ENCODE measurements around the gene TDRD9.

The TDRD9 gene

GRCh38 chr14:103894034-103894722, 34.1 kb upstream of the TDRD9 start:
- FAIRE-seq: no peak
- no peak for DNase-seq (ENCODE audit: insufficient read length)
- TF ChIP-seq POLR2AphosphoS5 (IDR thresholded peaks at IDR 0.05; ENCODE audit: low read depth, low read length) (no peak), POLR2A (IDR thresholded peaks at IDR 0.05; ENCODE audit: low read depth, low read length) (no peak), TAF1 (IDR thresholded peaks at IDR 0.05; ENCODE audit: borderline replicate concordance, low read depth, low read length) (no peak)

- no peak for FAIRE-seq
Observed at GRCh38 chr14:103894723-103895059, 33.6 kb upstream of the TDRD9 start.

GRCh38 chr14:103896578-103896977, 31.7 kb upstream of the TDRD9 start:
- DNase-seq (ENCODE audit: insufficient read length): no peak
- peak; percentile 76 for FAIRE-seq
- TF ChIP-seq POLR2AphosphoS5 (IDR thresholded peaks at IDR 0.05; ENCODE audit: low read depth, low read length) (no peak), TAF1 (IDR thresholded peaks at IDR 0.05; ENCODE audit: borderline replicate concordance, low read depth, low read length) (no peak), POLR2A (IDR thresholded peaks at IDR 0.05; ENCODE audit: low read depth, low read length) (no peak)

More at GRCh38 chr14:103894723-103895059, 33.6 kb upstream of the TDRD9 start:
- DNase-seq (ENCODE audit: insufficient read length): no peak
- TF ChIP-seq POLR2A (IDR thresholded peaks at IDR 0.05; ENCODE audit: low read depth, low read length) (no peak), TAF1 (IDR thresholded peaks at IDR 0.05; ENCODE audit: borderline replicate concordance, low read depth, low read length) (no peak), POLR2AphosphoS5 (IDR thresholded peaks at IDR 0.05; ENCODE audit: low read depth, low read length) (no peak)

GRCh38 chr14:103897075-103897947, 30.9 kb upstream of the TDRD9 start:
- TF ChIP-seq TAF1 (IDR thresholded peaks at IDR 0.05; ENCODE audit: borderline replicate concordance, low read depth, low read length) (no peak), POLR2AphosphoS5 (IDR thresholded peaks at IDR 0.05; ENCODE audit: low read depth, low read length) (no peak), POLR2A (IDR thresholded peaks at IDR 0.05; ENCODE audit: low read depth, low read length) (no peak)
- FAIRE-seq: no peak
- DNase-seq (ENCODE audit: insufficient read length): no peak

GRCh38 chr14:103898204-103898603, 30.1 kb upstream of the TDRD9 start:
- TF ChIP-seq POLR2AphosphoS5 (IDR thresholded peaks at IDR 0.05; ENCODE audit: low read depth, low read length) (no peak), TAF1 (IDR thresholded peaks at IDR 0.05; ENCODE audit: borderline replicate concordance, low read depth, low read length) (no peak), POLR2A (IDR thresholded peaks at IDR 0.05; ENCODE audit: low read depth, low read length) (no peak)
- FAIRE-seq: no peak
- no peak for DNase-seq (ENCODE audit: insufficient read length)

DNA sequence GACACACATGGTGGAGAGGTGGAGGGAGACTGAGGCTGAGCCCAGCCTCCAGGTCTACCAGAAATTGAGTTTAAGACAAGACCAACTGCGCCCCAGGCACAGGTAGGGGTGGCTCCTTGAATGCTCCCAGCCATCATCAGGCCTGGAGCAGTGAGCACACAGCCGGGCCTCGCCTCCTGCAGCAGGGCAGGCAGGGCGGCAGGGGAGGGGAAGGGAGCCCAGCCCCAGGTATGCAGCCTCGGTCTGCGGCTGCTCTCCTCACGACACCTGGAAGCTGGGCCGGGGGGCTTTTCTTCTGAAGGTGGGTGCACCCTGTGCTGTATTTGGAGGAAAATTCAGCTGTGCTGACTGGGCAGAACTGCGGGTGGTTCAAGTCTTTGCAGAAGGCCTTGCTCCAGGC, 29.5 kb upstream of the TDRD9 start:
- TF ChIP-seq POLR2A (IDR thresholded peaks at IDR 0.05; ENCODE audit: low read depth, low read length): no peak
- no peak for TF ChIP-seq POLR2AphosphoS5 (IDR thresholded peaks at IDR 0.05; ENCODE audit: low read depth, low read length)
- no peak for TF ChIP-seq TAF1 (IDR thresholded peaks at IDR 0.05; ENCODE audit: borderline replicate concordance, low read depth, low read length)
- FAIRE-seq: no peak
- no peak for DNase-seq (ENCODE audit: insufficient read length)

DNA sequence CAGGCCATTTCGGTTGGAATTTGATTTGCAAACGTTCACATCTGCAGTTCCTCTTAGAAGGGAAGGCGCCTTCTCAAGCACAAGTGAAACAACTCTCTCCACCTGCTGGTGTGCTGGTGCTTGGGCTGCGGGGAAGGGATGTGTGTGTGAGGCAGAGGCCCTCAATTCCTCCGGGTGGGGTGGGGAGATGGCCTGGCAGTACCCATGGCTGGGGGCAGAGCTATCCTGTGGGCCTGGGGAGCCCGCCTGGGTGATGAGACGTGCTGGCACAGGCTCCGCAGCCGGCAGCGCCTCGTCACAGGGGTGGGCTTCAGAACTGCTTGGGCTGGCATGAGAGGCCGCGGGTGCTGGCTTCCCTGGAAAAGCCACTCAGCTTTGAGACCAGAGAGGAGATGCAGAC, 28.9 kb upstream of the TDRD9 start:
- FAIRE-seq (no peak), DNase-seq (ENCODE audit: insufficient read length) (no peak)
- no peak for TF ChIP-seq POLR2AphosphoS5 (IDR thresholded peaks at IDR 0.05; ENCODE audit: low read depth, low read length)
- TF ChIP-seq POLR2A (IDR thresholded peaks at IDR 0.05; ENCODE audit: low read depth, low read length): no peak
- no peak for TF ChIP-seq TAF1 (IDR thresholded peaks at IDR 0.05; ENCODE audit: borderline replicate concordance, low read depth, low read length)

DNA sequence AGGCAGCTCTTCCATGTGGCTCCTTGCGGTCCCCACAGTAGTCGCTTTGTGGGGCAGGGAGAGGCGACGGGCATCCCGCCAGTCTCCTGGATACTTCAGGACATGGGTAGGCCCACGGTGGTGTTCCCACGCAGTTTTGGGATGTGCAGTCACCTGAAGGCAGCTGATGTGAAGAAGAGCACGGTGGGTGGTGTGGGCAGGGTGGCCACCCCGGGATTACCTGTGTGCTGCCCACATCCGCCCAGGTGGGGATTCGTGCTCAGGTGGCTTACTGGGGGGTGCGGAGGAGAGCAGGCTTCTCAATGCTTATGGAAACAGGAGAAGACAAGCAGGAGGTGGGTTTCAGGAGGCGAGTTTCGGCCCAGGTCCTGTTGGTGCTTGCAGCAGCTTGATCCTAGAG, 28.4 kb upstream of the TDRD9 start:
- TF ChIP-seq POLR2AphosphoS5 (IDR thresholded peaks at IDR 0.05; ENCODE audit: low read depth, low read length) (no peak), TAF1 (IDR thresholded peaks at IDR 0.05; ENCODE audit: borderline replicate concordance, low read depth, low read length) (no peak), POLR2A (IDR thresholded peaks at IDR 0.05; ENCODE audit: low read depth, low read length) (no peak)
- FAIRE-seq (no peak), DNase-seq (ENCODE audit: insufficient read length) (no peak)

GRCh38 chr14:103904493-103905107, 23.7 kb upstream of the TDRD9 start:
- FAIRE-seq: no peak
- DNase-seq (ENCODE audit: insufficient read length): no peak
- TF ChIP-seq POLR2A (IDR thresholded peaks at IDR 0.05; ENCODE audit: low read depth, low read length): no peak

GRCh38 chr14:103905842-103906456, 22.3 kb upstream of the TDRD9 start:
- no peak for FAIRE-seq
- TF ChIP-seq POLR2AphosphoS5 (IDR thresholded peaks at IDR 0.05; ENCODE audit: low read depth, low read length) (no peak), TAF1 (IDR thresholded peaks at IDR 0.05; ENCODE audit: borderline replicate concordance, low read depth, low read length) (no peak), POLR2A (IDR thresholded peaks at IDR 0.05; ENCODE audit: low read depth, low read length) (no peak)
- no peak for DNase-seq (ENCODE audit: insufficient read length)

- TF ChIP-seq POLR2A (IDR thresholded peaks at IDR 0.05; ENCODE audit: low read depth, low read length) (no peak), TAF1 (IDR thresholded peaks at IDR 0.05; ENCODE audit: borderline replicate concordance, low read depth, low read length) (no peak), POLR2AphosphoS5 (IDR thresholded peaks at IDR 0.05; ENCODE audit: low read depth, low read length) (no peak)
- DNase-seq (ENCODE audit: insufficient read length) (no peak), FAIRE-seq (no peak)
Observed at GRCh38 chr14:103908580-103908979, 19.7 kb upstream of the TDRD9 start.

Measured in GM12892 (cell line).